H1 (cell line): Measurements from ENCODE around the gene NPTX1. TPM values are rescaled to one million over a fixed set of nuclear protein-coding genes. Genes with fewer than 3 reads are reported as not detected.

Source experiments
- CTCF ChIA-PET: fragments of 300-600 bp; sonication (Branson Sonifier 250); formaldehyde crosslinking; loops from one replicate; lab custom pipeline; 2021; ENCODE audit not compliant: partially characterized antibody; lab: Charles Lee
- POLR2A ChIA-PET: fragments of 300-600 bp; sonication (Branson Sonifier 250); formaldehyde crosslinking; loops from one replicate; lab custom pipeline; 2021; ENCODE audit warnings: inconsistent platforms; ENCODE audit not compliant: partially characterized antibody; lab: Charles Lee
- DNase-seq, 2 experiments: peaks; one replicate each; pipeline versions ENCODE4 v3.0.0 to v3.0.0-alpha.2; 2010 to 2022; ENCODE audit warnings: low spot score in 2 of 2, low read depth in 1 of 2, mixed read lengths in 1 of 2
- FAIRE-seq: peaks from 2 replicates; lab custom pipeline; 2011; peaks lifted over from hg19 to GRCh38; lab: Jason Lieb, UNC
- H2AFZ ChIP-seq: 2 replicates; pipeline ENCODE4 v1.8.1; 2012; ENCODE audit warnings: low read length, inconsistent platforms
- H2AK5ac ChIP-seq: 2 replicates; pipeline ENCODE4 v1.6.1; 2013; ENCODE audit warnings: low read depth, low read length
- H2BK120ac ChIP-seq: replicated peaks from 2 replicates; pipeline ENCODE3; 2013; ENCODE audit warnings: low read depth, low read length, inconsistent platforms
- H2BK12ac ChIP-seq: 2 replicates; pipeline ENCODE4 v1.6.1; 2013; ENCODE audit warnings: low read depth, low read length
- H2BK15ac ChIP-seq: 2 replicates; pipeline ENCODE4 v1.6.1; 2013; ENCODE audit warnings: low read length
- H2BK20ac ChIP-seq: 2 replicates; pipeline ENCODE4 v1.6.1; 2013; ENCODE audit warnings: low read length
- H2BK5ac ChIP-seq: 2 replicates; pipeline ENCODE4 v1.6.1; 2013; ENCODE audit warnings: low read depth, low read length
- H3K14ac ChIP-seq: 2 replicates; pipeline ENCODE4 v1.6.1; 2013; ENCODE audit warnings: inconsistent platforms; ENCODE audit not compliant: insufficient read length
- H3K18ac ChIP-seq: 2 replicates; pipeline ENCODE4 v1.6.1; 2013; ENCODE audit warnings: low read length; ENCODE audit errors: extremely low read depth
- H3K23ac ChIP-seq: 2 replicates; pipeline ENCODE4 v1.6.1; 2013; ENCODE audit warnings: inconsistent platforms; ENCODE audit not compliant: insufficient read length
- H3K23me2 ChIP-seq: 2 replicates; pipeline ENCODE4 v1.6.1; 2013; ENCODE audit warnings: low read depth, low read length
- H3K27ac ChIP-seq: 2 replicates; pipeline ENCODE4 v1.6.1; 2011; ENCODE audit warnings: low read depth, low read length, inconsistent platforms
- H3K27me3 ChIP-seq, 4 experiments: replicated peaks in 1 of 4; 1 replicate in 1 of 4; 2 replicates in 3 of 4; pipeline versions ENCODE4 v1.6.1 to v1.8.1; 2011 to 2013; ENCODE audit warnings: low read length in 3 of 4, mild to moderate bottlenecking in 3 of 4, inconsistent platforms in 2 of 4, mixed read lengths in 2 of 4, moderate library complexity in 1 of 4; ENCODE audit not compliant: control insufficient read depth in 3 of 4, insufficient read depth in 3 of 4; ENCODE audit errors: extremely low read depth in 1 of 4
- H3K36me3 ChIP-seq, 4 experiments: 2 replicates each; pipeline versions ENCODE4 v1.6.1 to v1.8.1; 2011 to 2013; ENCODE audit warnings: mild to moderate bottlenecking in 4 of 4, low read length in 3 of 4, moderate library complexity in 2 of 4, control low read depth in 1 of 4, inconsistent platforms in 1 of 4; ENCODE audit not compliant: insufficient read depth in 4 of 4, control insufficient read depth in 2 of 4
- H3K4ac ChIP-seq: replicated peaks from 2 replicates; pipeline ENCODE3; 2013; ENCODE audit warnings: low read length, low read depth, mixed read lengths, inconsistent platforms; ENCODE audit not compliant: insufficient read length
- H3K4me1 ChIP-seq, 4 experiments: replicated peaks in 1 of 4; 1 replicate in 1 of 4; 2 replicates in 3 of 4; pipeline versions ENCODE4 v1.6.1 to v1.8.1; 2011 to 2013; ENCODE audit warnings: low read length in 3 of 4, inconsistent platforms in 2 of 4, mixed read lengths in 1 of 4; ENCODE audit not compliant: insufficient read depth in 4 of 4, control insufficient read depth in 3 of 4
- H3K4me2 ChIP-seq, 2 experiments: 2 replicates each; pipeline versions ENCODE4 v1.6.1 to v1.8.1; 2011 to 2013; ENCODE audit warnings: low read depth in 2 of 2, low read length in 2 of 2, control low read depth in 1 of 2, inconsistent platforms in 1 of 2, mild to moderate bottlenecking in 1 of 2; ENCODE audit not compliant: insufficient read depth in 1 of 2
- H3K4me3 ChIP-seq, 4 experiments: fragments of 200-600, 300-600 bp in 1 of 4; sonication (generic), shearing (Covaris generic), sonication (Bioruptor Twin) in 1 of 4; 2 replicates each; pipeline versions ENCODE4 v1.5.1 to v1.8.1; 2011 to 2016; ENCODE audit warnings: low read length in 4 of 4, low read depth in 3 of 4, control low read depth in 2 of 4, inconsistent platforms in 2 of 4, mild to moderate bottlenecking in 2 of 4, mixed read lengths in 1 of 4, moderate library complexity in 1 of 4; ENCODE audit not compliant: insufficient read depth in 2 of 4; ENCODE audit errors: extremely low read depth in 1 of 4
- H3K56ac ChIP-seq: replicated peaks from 2 replicates; pipeline ENCODE3; 2013; ENCODE audit warnings: low read depth, mild to moderate bottlenecking, mixed read lengths, low read length, inconsistent platforms; ENCODE audit not compliant: insufficient read length
- H3K79me1 ChIP-seq: 2 replicates; pipeline ENCODE4 v1.6.1; 2013; ENCODE audit warnings: low read depth, low read length, control low read depth
- H3K79me2 ChIP-seq, 2 experiments: 2 replicates each; pipeline versions ENCODE4 v1.6.1 to v1.8.1; 2012 to 2013; ENCODE audit warnings: low read length in 2 of 2, mild to moderate bottlenecking in 2 of 2, inconsistent platforms in 1 of 2; ENCODE audit not compliant: insufficient read depth in 2 of 2, control insufficient read depth in 1 of 2
- H3K9ac ChIP-seq, 4 experiments: replicated peaks in 1 of 4; 1 replicate in 1 of 4; 2 replicates in 3 of 4; pipeline versions ENCODE4 v1.6.1 to v1.8.1; 2011 to 2013; ENCODE audit warnings: low read depth in 3 of 4, low read length in 3 of 4, control low read depth in 2 of 4, mild to moderate bottlenecking in 2 of 4, moderate library complexity in 2 of 4, inconsistent platforms in 1 of 4; ENCODE audit errors: extremely low read depth in 1 of 4
- H3K9me3 ChIP-seq, 2 experiments: 2 replicates each; pipeline versions ENCODE4 v1.6.1 to v1.8.1; 2012 to 2013; ENCODE audit warnings: mild to moderate bottlenecking in 2 of 2, moderate library complexity in 2 of 2, control low read depth in 1 of 2, inconsistent platforms in 1 of 2, low read depth in 1 of 2, low read length in 1 of 2, mixed read lengths in 1 of 2; ENCODE audit not compliant: insufficient read depth in 2 of 2
- H4K20me1 ChIP-seq, 2 experiments: replicated peaks in 1 of 2; 2 replicates each; pipeline versions ENCODE3 to v1.8.1; 2011 to 2013; ENCODE audit warnings: inconsistent platforms in 2 of 2, low read length in 2 of 2, mild to moderate bottlenecking in 1 of 2; ENCODE audit not compliant: insufficient read depth in 2 of 2, control insufficient read depth in 1 of 2
- H4K5ac ChIP-seq: 2 replicates; pipeline ENCODE4 v1.6.1; 2013; ENCODE audit warnings: low read length, low read depth, mixed read lengths, inconsistent platforms; ENCODE audit not compliant: insufficient read length
- H4K8ac ChIP-seq: 2 replicates; pipeline ENCODE4 v1.8.0; 2013; ENCODE audit warnings: mild to moderate bottlenecking, moderate library complexity, low read length, inconsistent platforms; ENCODE audit not compliant: insufficient read depth; ENCODE audit errors: extremely low read depth
- H4K91ac ChIP-seq: replicated peaks from 2 replicates; pipeline ENCODE3; 2013; ENCODE audit warnings: low read length, mixed read lengths, inconsistent platforms; ENCODE audit not compliant: insufficient read length
- CTBP2 ChIP-seq: IDR thresholded peaks from 2 replicates; pipeline ENCODE4 v1.7.0; 2011; ENCODE audit warnings: borderline replicate concordance, mild to moderate bottlenecking, moderate library complexity, mixed read lengths, low read length; ENCODE audit not compliant: insufficient read depth, insufficient read length
- EP300 ChIP-seq, 2 experiments: IDR thresholded peaks; 1 replicate in 1 of 2; 2 replicates in 1 of 2; pipeline ENCODE4 v1.6.1; 2011 to 2012; ENCODE audit warnings: low read depth in 2 of 2, low read length in 2 of 2, mild to moderate bottlenecking in 2 of 2, borderline replicate concordance in 1 of 2, inconsistent platforms in 1 of 2, moderate library complexity in 1 of 2
- JUND ChIP-seq: IDR thresholded peaks from 2 replicates; pipeline ENCODE4 v1.6.1; 2011; ENCODE audit warnings: mild to moderate bottlenecking, improper control_type of control experiment, low read length
- NRF1 ChIP-seq: IDR thresholded peaks from 2 replicates; pipeline ENCODE4 v1.6.1; 2011; ENCODE audit warnings: mild to moderate bottlenecking, low read depth, low read length, improper control_type of control experiment
- SUZ12 ChIP-seq: fragments of 200-600 bp; sonication (generic); IDR thresholded peaks from 2 replicates; pipeline ENCODE4 v1.6.1; 2012; ENCODE audit warnings: mild to moderate bottlenecking, inconsistent platforms, low read length, moderate library complexity, mixed read lengths
- WGBS, 2 experiments: shearing (Covaris generic) in 1 of 2; methylation state at CpG; one replicate each; pipeline versions ENCODE4 v1.1.6 to v1.1.7; 2013 to 2015; ENCODE audit warnings: low lambda C conversion rate in 2 of 2, mixed read lengths in 2 of 2, inconsistent platforms in 1 of 2, low coverage in 1 of 2, missing lambda C conversion rate in 1 of 2; ENCODE audit not compliant: insufficient replicate concordance in 2 of 2, insufficient coverage in 1 of 2, insufficient read length in 1 of 2; ENCODE audit errors: extremely low coverage in 1 of 2, missing lambda C conversion rate in 1 of 2; 5-methylcytosine and 5-hydroxymethylcytosine counted together
- polyA plus RNA-seq, 7 experiments: library from polyadenylated mRNA; depleted of rRNA in 3 of 7; stranded (reverse) in 5 of 7; unstranded in 2 of 7; fragments of >200 nt in 5 of 7; fragments of 200-250 nt in 2 of 7; gene quantifications; 1 replicate in 5 of 7; 2 replicates in 1 of 7; 4 replicates in 1 of 7; pipeline versions ENCODE4 v1.2.1 to v1.2.3, GENCODE V29; 2011 to 2013; ENCODE audit warnings: missing spikeins in 2 of 7, mixed read lengths in 2 of 7
- total RNA-seq: library from RNA; stranded (reverse); fragmentation: NEBNext Ultra II Directional; extraction: Animal tissue kit (Norgen Biotek cat#: 25700); gene quantifications from 2 replicates; pipeline ENCODE4 v1.2.1, GENCODE V29; 2021

NPTX1 gene
- total and polyA plus RNA-seq, 2 of the 8 experiments (the other 6 are each of a cell fraction or from before 2014, with no cell fraction given), result 12.0 to 17.9 TPM

- no peak overlapping the region for H3K27ac ChIP-seq
- no peak overlapping the region for H3K9ac ChIP-seq
- H3K4me2 ChIP-seq, result no peak overlapping the region
- H3K4me3 ChIP-seq, result no peak overlapping the region
- peaks cover 0 to 4% of the 10 kb centered on the region in 2 experiments for H4K20me1 ChIP-seq
- no peak for DNase-seq
- no peak overlapping the region for H3K18ac ChIP-seq
- TF ChIP-seq JUND (no peak), NRF1 (no peak), CTBP2 (no peak), EP300 (IDR thresholded peaks at IDR 0.05; ENCODE audit: borderline replicate concordance in 1 of 2, low read depth in 2 of 2, low read length in 2 of 2) (no peak), SUZ12 (no peak)
- H2BK12ac ChIP-seq, result no peak overlapping the region
- no peak overlapping the region for H2BK5ac ChIP-seq
- peaks cover 0 to 4% (median 0%) of the 10 kb centered on the region in 4 experiments; a peak in 4 of 7 replicates for H3K27me3 ChIP-seq
- WGBS, 2 experiments, result 68% methylated on average over 8 of the region's 8 CpGs; no CpG with 5 or more reads in 1 of the 2 experiments
- H4K8ac ChIP-seq, result no peak overlapping the region
- no peak overlapping the region for H3K14ac ChIP-seq
- H4K91ac ChIP-seq, result no peak overlapping the region
- ChIA-PET POLR2A (no interaction called here), CTCF (interaction anchor here (0.6 to 1.8 kb wide), 5 partner anchors 63 to 583 kb away, joined by 3 to 8 read pairs (median 3); no protein-coding TSS in a partner anchor)
- no peak for FAIRE-seq
- H3K4ac ChIP-seq, result no peak overlapping the region
- peak overlapping the region; percentile 72 for H2BK120ac ChIP-seq
- H3K23ac ChIP-seq, result no peak overlapping the region
- no peaks in the 10 kb centered on the region for H3K79me1 ChIP-seq
- H2BK15ac ChIP-seq, result no peak overlapping the region
- H2BK20ac ChIP-seq, result no peak overlapping the region
- H3K36me3 ChIP-seq, result no peaks in the 10 kb centered on the region
- H2AK5ac ChIP-seq, result no peak overlapping the region; the same call in 1 of the 2 replicates
- no peak overlapping the region for H3K56ac ChIP-seq
- H3K79me2 ChIP-seq, result no peaks in the 10 kb centered on the region
- H3K4me1 ChIP-seq, result 0 out of 7 replicates have a peak, but pooled peaks cover 0 to 2% (median 0%) of the 10 kb centered on the region in 4 experiments
- no peak overlapping the region for H2AFZ ChIP-seq
- H3K9me3 ChIP-seq, result no peaks in the 10 kb centered on the region
- peaks cover 12% of the 10 kb centered on the region; the same call in 1 of the 2 replicates for H3K23me2 ChIP-seq
- H4K5ac ChIP-seq, result no peak overlapping the region
These were observed 28.4 kb upstream of the NPTX1 start for GRCh38 chr17:80504686-80505413.
